Measurements from ENCODE around the gene RFNG.

DNA sequence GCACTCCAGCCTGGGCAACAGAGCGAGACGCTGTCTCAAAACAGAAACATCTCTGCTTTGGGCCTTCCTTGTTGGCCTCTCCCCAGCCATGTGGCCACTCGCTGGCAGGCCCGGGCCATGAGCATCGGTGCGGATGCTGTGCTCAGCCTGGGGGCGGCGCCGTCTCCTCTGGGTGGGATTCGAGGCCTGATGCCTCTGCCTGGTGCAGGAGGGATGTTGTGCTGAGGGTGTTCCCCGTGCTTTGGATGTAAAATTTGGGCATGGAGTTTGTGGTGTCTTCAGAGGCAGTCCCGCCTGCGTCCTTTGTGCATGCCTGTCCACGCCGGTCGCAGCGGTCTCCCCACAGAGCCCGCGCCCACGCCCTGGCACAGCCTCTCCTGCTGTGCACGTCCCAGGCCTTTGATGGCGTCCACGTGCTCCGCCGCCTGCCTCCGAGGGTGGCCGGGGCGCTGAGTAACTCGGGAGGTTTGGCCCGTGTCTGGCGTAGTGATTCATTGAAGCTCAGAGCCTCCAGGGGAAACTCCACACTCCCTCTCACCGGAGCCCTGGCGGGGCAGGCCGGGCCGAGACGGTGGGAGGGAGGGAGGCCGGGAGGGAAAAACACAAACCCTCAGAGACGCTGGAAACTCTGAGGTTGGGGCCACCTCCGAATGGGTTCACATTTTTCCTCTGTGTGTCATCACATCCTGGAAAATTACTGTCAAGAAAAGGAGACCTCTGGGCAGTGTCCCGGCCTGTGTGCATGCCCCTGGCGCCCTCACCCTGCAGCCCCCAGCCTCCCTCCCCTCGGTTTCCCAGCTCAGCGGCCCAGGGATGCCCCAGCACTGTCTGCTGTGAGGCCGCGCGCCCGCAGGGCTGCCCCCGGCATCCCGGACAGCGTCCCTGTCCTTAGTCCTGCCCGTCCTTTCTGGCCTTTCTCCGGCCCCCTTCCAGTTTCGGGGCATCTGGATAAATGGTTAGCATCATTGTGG, 47.9 kb downstream of the RFNG start:
- TF ChIP-seq, protein P1, sequence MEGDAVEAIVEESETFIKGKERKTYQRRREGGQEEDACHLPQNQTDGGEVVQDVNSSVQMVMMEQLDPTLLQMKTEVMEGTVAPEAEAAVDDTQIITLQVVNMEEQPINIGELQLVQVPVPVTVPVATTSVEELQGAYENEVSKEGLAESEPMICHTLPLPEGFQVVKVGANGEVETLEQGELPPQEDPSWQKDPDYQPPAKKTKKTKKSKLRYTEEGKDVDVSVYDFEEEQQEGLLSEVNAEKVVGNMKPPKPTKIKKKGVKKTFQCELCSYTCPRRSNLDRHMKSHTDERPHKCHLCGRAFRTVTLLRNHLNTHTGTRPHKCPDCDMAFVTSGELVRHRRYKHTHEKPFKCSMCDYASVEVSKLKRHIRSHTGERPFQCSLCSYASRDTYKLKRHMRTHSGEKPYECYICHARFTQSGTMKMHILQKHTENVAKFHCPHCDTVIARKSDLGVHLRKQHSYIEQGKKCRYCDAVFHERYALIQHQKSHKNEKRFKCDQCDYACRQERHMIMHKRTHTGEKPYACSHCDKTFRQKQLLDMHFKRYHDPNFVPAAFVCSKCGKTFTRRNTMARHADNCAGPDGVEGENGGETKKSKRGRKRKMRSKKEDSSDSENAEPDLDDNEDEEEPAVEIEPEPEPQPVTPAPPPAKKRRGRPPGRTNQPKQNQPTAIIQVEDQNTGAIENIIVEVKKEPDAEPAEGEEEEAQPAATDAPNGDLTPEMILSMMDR (IDR thresholded peaks at IDR 0.05; ENCODE audit: low read depth, low read length), result no peak
- TF ChIP-seq, protein P2, sequence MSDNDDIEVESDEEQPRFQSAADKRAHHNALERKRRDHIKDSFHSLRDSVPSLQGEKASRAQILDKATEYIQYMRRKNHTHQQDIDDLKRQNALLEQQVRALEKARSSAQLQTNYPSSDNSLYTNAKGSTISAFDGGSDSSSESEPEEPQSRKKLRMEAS (IDR thresholded peaks at IDR 0.05; ENCODE audit: low read depth, low read length), result no peak
- no peak for TF ChIP-seq POLR2A (IDR thresholded peaks at IDR 0.05; ENCODE audit: extremely low read depth, insufficient read length)

All from NB4 (cell line).